Caco-2 (cell line): Measurements from ENCODE around the gene SUPT20HL1. TPM values are rescaled to one million over a fixed set of nuclear protein-coding genes. Genes with fewer than 3 reads are reported as not detected.
"Not testable (repeated sequence)": the region's sequence is repeated elsewhere in the genome, so short reads cannot be mapped to it uniquely, and the experiment has no call there.

Experiments
- BruUV-seq: library from RNA; stranded (reverse); fragments of 400-500 nt; replicated peaks from 2 replicates; lab custom pipeline; 2021; lab: Mats Ljungman, UMichigan
- CTCF ChIA-PET: fragments of 300-600 bp; sonication (Branson Sonifier 250); formaldehyde crosslinking; loops from one replicate; lab custom pipeline; 2022; ENCODE audit warnings: antibody characterized with exemption; lab: Charles Lee
- POLR2A ChIA-PET: fragments of 300-600 bp; sonication (Branson Sonifier 250); formaldehyde crosslinking; loops from one replicate; lab custom pipeline; 2022; ENCODE audit warnings: antibody characterized with exemption; lab: Charles Lee
- DNase-seq, 2 experiments: peaks; one replicate each; pipeline versions ENCODE4 v3.0.0 to v3.0.0-alpha.2; 2020 to 2022
- H3K27me3 ChIP-seq: replicated peaks from 2 replicates; pipeline ENCODE4 v1.6.0; 2011; ENCODE audit warnings: low read length; ENCODE audit not compliant: control insufficient read depth, insufficient read depth
- H3K36me3 ChIP-seq: 2 replicates; pipeline ENCODE4 v1.5.1; 2011; ENCODE audit warnings: low read length; ENCODE audit not compliant: control insufficient read depth, insufficient read depth
- H3K4me1 ChIP-seq: fragments of 250-450 bp; sonication (Bioruptor Pico); 2 replicates; pipeline ENCODE4 v1.5.1; 2020; ENCODE audit warnings: mild to moderate bottlenecking
- H3K4me3 ChIP-seq: 2 replicates; pipeline ENCODE4 v1.5.1; 2011; ENCODE audit warnings: low read depth, mild to moderate bottlenecking, control low read depth, low read length
- H3K9me3 ChIP-seq: fragments of 250-450 bp; sonication (Bioruptor Pico); 2 replicates; pipeline ENCODE4 v1.5.1; 2020; ENCODE audit warnings: mild to moderate bottlenecking, moderate library complexity
- H3K27ac Mint-ChIP-seq: one replicate; pipeline ENCODE4 v1.8.0; 2022; ENCODE audit warnings: mixed read lengths; ENCODE audit not compliant: unreplicated experiment
- H3K27me3 Mint-ChIP-seq: one replicate; pipeline ENCODE4 v1.8.0; 2022; ENCODE audit warnings: mixed read lengths; ENCODE audit not compliant: insufficient read depth, unreplicated experiment
- H3K36me3 Mint-ChIP-seq: one replicate; pipeline ENCODE4 v1.8.0; 2022; ENCODE audit warnings: mild to moderate bottlenecking, mixed read lengths; ENCODE audit not compliant: insufficient read depth, unreplicated experiment
- H3K4me1 Mint-ChIP-seq: one replicate; pipeline ENCODE4 v1.8.0; 2022; ENCODE audit warnings: low read depth, mixed read lengths; ENCODE audit not compliant: unreplicated experiment
- H3K4me3 Mint-ChIP-seq: one replicate; pipeline ENCODE4 v1.8.0; 2022; ENCODE audit warnings: mild to moderate bottlenecking, moderate library complexity, mixed read lengths; ENCODE audit not compliant: unreplicated experiment
- H3K9me3 Mint-ChIP-seq: one replicate; pipeline ENCODE4 v1.8.0; 2022; ENCODE audit warnings: mixed read lengths; ENCODE audit not compliant: unreplicated experiment
- intact Hi-C: fragments of 100-400 bp; cut with micrococcal nuclease; formaldehyde crosslinking; loops from one replicate; pipeline ENCODE4 v1.10.0; 2022; ENCODE audit not compliant: unreplicated experiment
- total RNA-seq: library from RNA; stranded (reverse); gene quantifications from 2 replicates; pipeline ENCODE4 v1.2.3, GENCODE V29; 2022
- TF ChIP-seq, protein P1 (sequence below), 2 experiments: fragments of 200-600 bp in 1 of 2; IDR thresholded peaks; 1 replicate in 1 of 2; 2 replicates in 1 of 2; pipeline versions ENCODE4 v1.5.1 to v1.8.0; 2011 to 2022; ENCODE audit warnings: antibody characterized with exemption in 1 of 2, control low read depth in 1 of 2, inconsistent platforms in 1 of 2, low read depth in 1 of 2, low read length in 1 of 2, mild to moderate bottlenecking in 1 of 2, moderate library complexity in 1 of 2; ENCODE audit not compliant: insufficient read depth in 1 of 2, severe bottlenecking in 1 of 2, unreplicated experiment in 1 of 2

The SUPT20HL1 gene
- total RNA-seq, 1 experiment from 2014 or later: not detected

DNA sequence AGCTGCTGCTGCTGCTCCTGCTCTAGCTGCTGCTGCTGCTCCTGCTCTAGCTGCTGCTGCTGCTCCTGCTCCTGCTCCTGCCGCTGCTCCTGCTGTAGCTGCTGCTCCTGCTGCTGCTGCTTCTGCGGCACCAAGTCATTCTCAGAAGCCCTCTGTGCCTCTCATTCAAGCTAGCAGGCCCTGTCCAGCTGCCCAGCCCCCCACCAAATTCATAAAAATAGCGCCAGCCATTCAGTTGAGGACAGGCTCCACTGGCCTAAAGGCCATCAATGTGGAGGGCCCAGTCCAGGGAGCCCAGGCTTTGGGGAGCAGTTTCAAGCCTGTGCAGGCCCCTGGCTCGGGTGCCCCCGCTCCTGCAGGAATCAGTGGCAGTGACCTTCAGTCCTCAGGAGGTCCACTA lies 3.9 kb downstream of the SUPT20HL1 start:
- ChIA-PET POLR2A (no interaction called here), CTCF (no interaction called here)
- H3K4me1 Mint-ChIP-seq: no peaks in the 10 kb centered on the region
- H3K36me3 ChIP-seq: no peaks in the 10 kb centered on the region
- no peaks in the 10 kb centered on the region for H3K9me3 ChIP-seq
- TF ChIP-seq, protein P1, sequence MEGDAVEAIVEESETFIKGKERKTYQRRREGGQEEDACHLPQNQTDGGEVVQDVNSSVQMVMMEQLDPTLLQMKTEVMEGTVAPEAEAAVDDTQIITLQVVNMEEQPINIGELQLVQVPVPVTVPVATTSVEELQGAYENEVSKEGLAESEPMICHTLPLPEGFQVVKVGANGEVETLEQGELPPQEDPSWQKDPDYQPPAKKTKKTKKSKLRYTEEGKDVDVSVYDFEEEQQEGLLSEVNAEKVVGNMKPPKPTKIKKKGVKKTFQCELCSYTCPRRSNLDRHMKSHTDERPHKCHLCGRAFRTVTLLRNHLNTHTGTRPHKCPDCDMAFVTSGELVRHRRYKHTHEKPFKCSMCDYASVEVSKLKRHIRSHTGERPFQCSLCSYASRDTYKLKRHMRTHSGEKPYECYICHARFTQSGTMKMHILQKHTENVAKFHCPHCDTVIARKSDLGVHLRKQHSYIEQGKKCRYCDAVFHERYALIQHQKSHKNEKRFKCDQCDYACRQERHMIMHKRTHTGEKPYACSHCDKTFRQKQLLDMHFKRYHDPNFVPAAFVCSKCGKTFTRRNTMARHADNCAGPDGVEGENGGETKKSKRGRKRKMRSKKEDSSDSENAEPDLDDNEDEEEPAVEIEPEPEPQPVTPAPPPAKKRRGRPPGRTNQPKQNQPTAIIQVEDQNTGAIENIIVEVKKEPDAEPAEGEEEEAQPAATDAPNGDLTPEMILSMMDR (IDR thresholded peaks at IDR 0.05; ENCODE audit: insufficient read depth in 1 of 2, low read depth in 1 of 2, low read length in 1 of 2, severe bottlenecking in 1 of 2, unreplicated experiment in 1 of 2): no peak
- H3K27me3 ChIP-seq: no peaks in the 10 kb centered on the region
- H3K4me1 ChIP-seq: no peaks in the 10 kb centered on the region
- intact Hi-C loops: no loop called here
- H3K4me3 Mint-ChIP-seq: no peak overlapping the region
- DNase-seq: no peak
- no TSS peak for BruUV-seq
- no peaks in the 10 kb centered on the region for H3K9me3 Mint-ChIP-seq
- H3K27me3 Mint-ChIP-seq: no peaks in the 10 kb centered on the region
- no peak overlapping the region for H3K27ac Mint-ChIP-seq
- no peaks in the 10 kb centered on the region for H3K36me3 Mint-ChIP-seq
- H3K4me3 ChIP-seq: no peak overlapping the region

DNA sequence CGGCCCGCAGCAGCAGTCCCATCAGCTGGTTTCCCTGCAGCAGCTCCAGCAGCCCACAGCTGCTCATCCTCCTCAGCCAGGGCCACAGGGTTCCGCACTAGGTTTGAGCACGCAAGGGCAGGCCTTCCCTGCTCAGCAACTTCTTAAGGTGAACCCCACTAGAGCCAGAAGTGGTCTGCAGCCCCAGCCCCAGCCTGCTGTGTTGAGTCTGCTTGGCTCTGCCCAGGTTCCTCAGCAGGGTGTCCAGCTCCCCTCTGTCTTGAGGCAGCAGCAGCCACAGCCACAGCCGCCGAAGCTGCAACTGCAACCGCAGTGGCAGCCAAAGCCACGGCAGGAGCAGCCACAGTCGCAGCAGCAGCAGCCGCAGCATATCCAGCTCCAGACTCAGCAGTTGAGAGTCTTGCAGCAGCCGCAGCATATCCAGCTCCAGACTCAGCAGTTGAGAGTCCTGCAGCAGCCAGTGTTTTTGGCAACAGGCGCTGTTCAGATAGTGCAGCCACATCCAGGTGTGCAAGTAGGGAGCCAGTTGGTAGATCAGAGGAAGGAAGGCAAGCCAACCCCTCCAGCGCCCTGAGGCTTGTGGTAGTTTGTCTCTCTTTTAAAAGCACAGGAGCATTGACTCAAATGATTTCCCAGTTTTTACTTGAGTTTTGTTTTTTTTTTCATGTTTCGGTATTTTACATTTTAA lies 4.6 kb downstream of the SUPT20HL1 start:
- no TSS peak for BruUV-seq
- Mint-ChIP-seq H3K27me3 (no peaks in the 10 kb centered on the region), H3K27ac (no peak overlapping the region), H3K9me3 (no peaks in the 10 kb centered on the region), H3K4me3 (no peak overlapping the region), H3K4me1 (no peaks in the 10 kb centered on the region), H3K36me3 (no peaks in the 10 kb centered on the region)
- no peak for DNase-seq
- ChIA-PET CTCF (no interaction called here), POLR2A (no interaction called here)
- Histone ChIP-seq H3K36me3 (no peaks in the 10 kb centered on the region), H3K9me3 (no peaks in the 10 kb centered on the region), H3K4me1 (no peaks in the 10 kb centered on the region), H3K27me3 (no peaks in the 10 kb centered on the region), H3K4me3 (no peak overlapping the region)
- intact Hi-C loops: no loop called here
- TF ChIP-seq, protein P1 (IDR thresholded peaks at IDR 0.05; ENCODE audit: insufficient read depth in 1 of 2, low read depth in 1 of 2, low read length in 1 of 2, severe bottlenecking in 1 of 2, unreplicated experiment in 1 of 2): no peak

DNA sequence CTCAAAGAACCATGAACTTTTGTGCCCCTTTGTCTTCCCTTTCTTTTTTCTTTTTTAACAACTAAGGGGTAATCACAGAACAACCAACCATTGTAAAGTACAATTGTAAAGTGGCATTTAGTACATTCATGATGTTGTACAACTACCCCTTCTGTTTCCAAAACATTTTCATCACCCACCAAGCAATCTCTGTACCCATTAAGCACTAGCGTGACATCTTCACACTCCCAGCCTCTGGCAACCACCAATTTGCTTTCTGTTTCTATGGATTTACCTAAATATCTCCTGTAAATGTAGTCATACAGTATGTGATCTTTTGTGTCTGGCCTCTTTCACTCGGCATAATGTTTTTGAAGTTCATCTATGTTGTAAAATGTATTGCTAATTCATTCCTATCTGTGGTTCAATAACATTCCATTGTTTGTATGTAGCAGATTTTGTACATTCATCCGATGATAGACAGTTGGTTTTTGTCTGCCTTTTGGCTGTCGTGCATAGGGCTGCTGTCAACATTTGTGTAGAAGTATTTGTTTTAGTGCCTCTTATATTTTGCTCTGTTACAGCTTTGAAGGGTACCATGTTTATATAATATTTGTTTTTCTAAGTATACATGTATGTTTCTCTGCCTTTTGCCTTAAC lies 6.4 kb downstream of the SUPT20HL1 start:
- DNase-seq, CTCF ChIA-PET, H3K36me3 Mint-ChIP-seq, H3K27me3 ChIP-seq, H3K4me3 ChIP-seq, BruUV-seq, POLR2A ChIA-PET, H3K36me3 ChIP-seq, H3K27ac Mint-ChIP-seq, intact Hi-C loops, H3K4me1 Mint-ChIP-seq, H3K9me3 ChIP-seq, H3K4me1 ChIP-seq, H3K9me3 Mint-ChIP-seq, H3K4me3 Mint-ChIP-seq, H3K27me3 Mint-ChIP-seq: not testable (repeated sequence)
